ENCODE measurements around the gene TMEFF2.

Gene TMEFF2

DNA sequence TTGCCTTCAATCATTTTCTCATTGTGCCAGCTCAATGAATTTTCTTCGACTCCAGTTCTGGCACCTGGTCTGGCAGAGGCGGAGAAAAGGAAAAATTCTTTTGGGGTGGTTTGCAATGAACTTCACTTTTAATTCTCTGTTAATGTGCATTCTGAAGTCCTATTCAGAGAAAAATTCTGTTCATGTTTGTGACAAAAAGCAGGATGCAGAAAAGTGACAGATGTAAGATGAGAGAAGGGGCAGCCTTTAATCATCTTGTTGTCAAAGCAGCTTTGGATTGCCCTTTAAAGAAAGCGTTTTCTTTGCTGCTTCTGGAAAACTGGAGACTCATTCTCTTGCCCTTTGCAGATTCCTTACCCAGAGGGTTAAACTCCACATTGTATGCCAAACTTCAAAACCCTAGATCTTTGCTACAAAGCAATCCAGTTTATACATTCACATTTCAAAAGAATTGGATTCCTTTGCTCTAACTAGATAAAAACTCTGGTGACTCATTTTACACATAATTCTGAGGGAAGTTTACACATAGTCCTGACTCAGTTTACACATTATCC is 253.3 kb downstream of the TMEFF2 start:
- no peak for DNase-seq (ENCODE audit: low read depth)
- TF ChIP-seq, protein P1, sequence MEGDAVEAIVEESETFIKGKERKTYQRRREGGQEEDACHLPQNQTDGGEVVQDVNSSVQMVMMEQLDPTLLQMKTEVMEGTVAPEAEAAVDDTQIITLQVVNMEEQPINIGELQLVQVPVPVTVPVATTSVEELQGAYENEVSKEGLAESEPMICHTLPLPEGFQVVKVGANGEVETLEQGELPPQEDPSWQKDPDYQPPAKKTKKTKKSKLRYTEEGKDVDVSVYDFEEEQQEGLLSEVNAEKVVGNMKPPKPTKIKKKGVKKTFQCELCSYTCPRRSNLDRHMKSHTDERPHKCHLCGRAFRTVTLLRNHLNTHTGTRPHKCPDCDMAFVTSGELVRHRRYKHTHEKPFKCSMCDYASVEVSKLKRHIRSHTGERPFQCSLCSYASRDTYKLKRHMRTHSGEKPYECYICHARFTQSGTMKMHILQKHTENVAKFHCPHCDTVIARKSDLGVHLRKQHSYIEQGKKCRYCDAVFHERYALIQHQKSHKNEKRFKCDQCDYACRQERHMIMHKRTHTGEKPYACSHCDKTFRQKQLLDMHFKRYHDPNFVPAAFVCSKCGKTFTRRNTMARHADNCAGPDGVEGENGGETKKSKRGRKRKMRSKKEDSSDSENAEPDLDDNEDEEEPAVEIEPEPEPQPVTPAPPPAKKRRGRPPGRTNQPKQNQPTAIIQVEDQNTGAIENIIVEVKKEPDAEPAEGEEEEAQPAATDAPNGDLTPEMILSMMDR (conservative IDR thresholded peaks at IDR 0.05; ENCODE audit: control insufficient read depth, insufficient read depth, low read depth, low read length), result no peak
- H3K4me3 ChIP-seq (ENCODE audit: control insufficient read depth, low read depth, low read length), result no peak overlapping the region

DNA sequence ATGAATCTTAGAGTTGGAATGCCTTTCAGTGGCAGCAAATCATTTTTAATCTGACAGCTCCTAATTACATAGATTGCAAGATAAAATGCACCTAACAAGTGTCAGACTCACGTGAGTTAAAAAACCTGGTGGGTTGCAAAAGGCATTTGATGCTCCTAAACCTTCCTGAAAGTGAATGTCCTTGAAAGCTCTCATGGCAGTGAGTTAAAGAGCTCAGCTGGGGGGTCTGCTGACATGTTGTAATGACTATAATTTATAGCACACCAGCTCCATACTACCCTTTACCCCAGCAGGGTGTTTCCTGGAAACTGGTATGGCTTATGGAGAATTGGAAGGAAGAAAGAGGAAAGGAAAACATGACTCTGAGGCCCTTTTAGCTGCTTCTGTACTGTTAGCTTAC is 256.0 kb downstream of the TMEFF2 start:
- DNase-seq (ENCODE audit: low read depth), result no peak
- TF ChIP-seq, protein P1 (conservative IDR thresholded peaks at IDR 0.05; ENCODE audit: control insufficient read depth, insufficient read depth, low read depth, low read length), result no peak
- H3K4me3 ChIP-seq (ENCODE audit: control insufficient read depth, low read depth, low read length), result no peak overlapping the region

DNA sequence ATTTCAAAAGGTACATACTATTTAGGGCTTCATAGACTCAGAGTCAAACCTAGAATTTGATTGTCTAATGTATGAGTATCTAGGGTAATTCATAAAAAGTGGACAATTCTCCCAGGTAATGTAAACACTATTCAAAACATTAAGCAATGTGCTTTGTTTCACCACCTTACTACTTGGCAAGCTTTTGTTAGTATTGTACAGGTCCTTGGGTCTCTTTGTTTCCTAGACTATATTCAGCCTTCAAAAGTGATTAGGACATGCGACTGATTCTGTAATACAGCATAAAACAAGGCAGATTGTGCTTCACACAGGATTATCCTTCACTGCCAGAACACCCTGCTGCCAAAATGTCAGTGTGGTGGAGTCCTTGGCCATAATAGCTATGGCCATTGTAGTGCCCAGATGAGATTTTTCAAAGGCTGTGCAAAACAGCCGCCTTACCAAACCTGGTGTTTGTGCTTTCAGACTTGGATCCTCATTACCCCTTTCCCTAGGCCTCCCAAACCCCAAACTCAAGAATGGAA is 257.8 kb downstream of the TMEFF2 start:
- H3K4me3 ChIP-seq (ENCODE audit: control insufficient read depth, low read depth, low read length), result no peak overlapping the region
- no peak for DNase-seq (ENCODE audit: low read depth)
- TF ChIP-seq, protein P1 (conservative IDR thresholded peaks at IDR 0.05; ENCODE audit: control insufficient read depth, insufficient read depth, low read depth, low read length), result no peak

DNA sequence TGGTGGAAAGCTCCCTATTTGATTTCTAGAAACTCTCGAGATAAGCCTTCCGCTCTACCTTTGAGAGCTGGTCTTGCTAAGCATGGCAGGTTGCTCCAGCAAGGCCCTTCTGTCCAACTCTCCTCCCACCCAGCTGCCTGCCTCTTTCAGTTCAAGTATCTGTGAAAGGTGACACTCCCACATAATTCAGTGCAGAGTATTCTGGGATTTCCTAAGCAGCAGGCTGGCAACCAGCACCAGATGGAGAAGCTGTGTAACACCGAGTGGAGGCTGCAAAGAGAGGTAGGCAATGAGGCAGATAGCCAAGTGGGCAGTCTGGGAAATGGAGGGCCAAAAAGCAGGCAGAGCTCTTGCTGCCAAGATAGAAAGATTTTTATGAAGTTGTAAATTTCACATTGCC is 259.5 kb downstream of the TMEFF2 start:
- TF ChIP-seq, protein P1 (conservative IDR thresholded peaks at IDR 0.05; ENCODE audit: control insufficient read depth, insufficient read depth, low read depth, low read length), result no peak
- no peak overlapping the region for H3K4me3 ChIP-seq (ENCODE audit: control insufficient read depth, low read depth, low read length)
- DNase-seq (ENCODE audit: low read depth), result no peak

DNA sequence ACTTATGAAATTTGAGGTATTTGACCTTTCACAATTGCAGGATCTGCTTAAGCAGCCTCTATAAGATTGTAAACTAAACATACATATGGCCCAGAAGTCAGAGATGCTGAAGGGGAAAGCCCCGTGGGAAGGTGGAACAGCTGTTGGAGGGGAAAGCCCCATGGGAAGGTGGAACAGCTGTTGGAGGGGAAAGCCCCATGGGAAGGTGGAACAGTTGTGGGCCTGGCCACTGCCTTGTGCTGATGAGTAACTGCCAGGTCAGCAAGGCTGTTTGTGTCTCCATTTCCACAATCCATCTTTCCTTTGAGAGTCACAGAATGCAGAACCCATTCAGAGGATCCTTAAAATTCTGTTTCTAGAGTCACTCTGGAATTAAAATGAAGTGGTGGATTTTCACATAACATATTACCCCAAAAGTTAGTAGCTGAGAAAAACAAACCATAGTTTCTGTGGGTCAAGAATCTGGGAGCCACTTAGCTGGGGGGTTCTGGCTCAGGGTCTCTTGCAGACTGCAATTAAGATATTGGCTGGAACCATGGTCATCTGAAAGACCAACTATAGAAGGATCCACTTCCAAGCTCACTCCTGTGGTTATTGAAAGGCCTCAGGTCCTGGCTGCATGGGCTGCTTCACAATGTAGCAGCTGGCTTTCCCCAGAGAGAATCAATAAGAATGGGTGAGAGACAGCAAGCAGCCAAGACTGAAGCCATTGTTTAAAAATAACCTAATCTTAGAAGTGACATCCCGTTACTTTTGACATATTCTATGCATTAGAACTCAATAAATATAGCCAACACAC is 261.2 kb downstream of the TMEFF2 start:
- H3K4me3 ChIP-seq (ENCODE audit: control insufficient read depth, low read depth, low read length), result no peak overlapping the region
- DNase-seq (ENCODE audit: low read depth), result peak; percentile 73
- TF ChIP-seq, protein P1 (conservative IDR thresholded peaks at IDR 0.05; ENCODE audit: control insufficient read depth, insufficient read depth, low read depth, low read length), result no peak

DNA sequence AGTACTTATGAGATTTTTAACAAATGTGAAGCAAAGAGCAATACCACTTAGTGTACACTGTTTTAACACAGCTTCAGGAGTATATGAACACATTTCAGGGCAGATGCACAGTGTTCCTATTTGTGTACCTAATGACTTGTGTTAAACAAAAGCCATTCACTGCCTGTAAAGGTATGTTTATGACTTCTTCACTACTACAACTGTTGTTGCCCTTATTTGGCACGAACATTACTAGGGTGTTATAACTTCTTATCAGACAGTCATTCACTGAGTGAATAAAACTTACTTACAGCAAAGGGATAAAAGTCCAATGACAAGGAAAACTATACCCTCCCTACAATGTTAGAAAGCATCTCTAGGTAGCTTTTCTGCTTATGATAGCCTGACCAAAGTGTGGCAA is 262.4 kb downstream of the TMEFF2 start:
- TF ChIP-seq, protein P1 (conservative IDR thresholded peaks at IDR 0.05; ENCODE audit: control insufficient read depth, insufficient read depth, low read depth, low read length), result no peak
- H3K4me3 ChIP-seq (ENCODE audit: control insufficient read depth, low read depth, low read length), result no peak overlapping the region
- DNase-seq (ENCODE audit: low read depth), result no peak
